ENCODE data around the gene GTF2A1L.
"Not testable (repeated sequence)": the region's sequence is repeated elsewhere in the genome, so short reads cannot be mapped to it uniquely, and the experiment has no call there.

The GTF2A1L gene

GRCh38 chr2:48617618-48618017 lies at the start of gene GTF2A1L:
Gene GTF2A1L (plus strand): TSS chr2:48617856. CDS start chr2:48617875, 19 bp downstream.
- no peak for DNase-seq (ENCODE audit: low read depth)

- no peak for DNase-seq (ENCODE audit: low read depth)
Measured at GRCh38 chr2:48568547-48568946, 49.1 kb upstream of the GTF2A1L start.

GRCh38 chr2:48569433-48569832 lies 48.2 kb upstream of the GTF2A1L start:
- DNase-seq (ENCODE audit: low read depth) = no peak

- DNase-seq (ENCODE audit: low read depth) = no peak
Measured at GRCh38 chr2:48572816-48573215, 44.8 kb upstream of the GTF2A1L start.

- DNase-seq (ENCODE audit: low read depth) = no peak
Measured at GRCh38 chr2:48574353-48575287, 43.0 kb upstream of the GTF2A1L start.

- no peak for DNase-seq (ENCODE audit: low read depth)
Measured at GRCh38 chr2:48578313-48578712, 39.3 kb upstream of the GTF2A1L start.

- no peak for DNase-seq (ENCODE audit: low read depth)
Measured at GRCh38 chr2:48583961-48584360, 33.7 kb upstream of the GTF2A1L start.

GRCh38 chr2:48584551-48584950 lies 33.1 kb upstream of the GTF2A1L start:
- no peak for DNase-seq (ENCODE audit: low read depth)

- DNase-seq (ENCODE audit: low read depth) = no peak
Measured at GRCh38 chr2:48586433-48586832, 31.2 kb upstream of the GTF2A1L start.

GRCh38 chr2:48587560-48587959 lies 30.1 kb upstream of the GTF2A1L start:
- DNase-seq (ENCODE audit: low read depth) = no peak

GRCh38 chr2:48587961-48588360 lies 29.7 kb upstream of the GTF2A1L start:
- DNase-seq (ENCODE audit: low read depth) = no peak

- DNase-seq (ENCODE audit: low read depth) = no peak
Measured at GRCh38 chr2:48588745-48589144, 28.9 kb upstream of the GTF2A1L start.

- no peak for DNase-seq (ENCODE audit: low read depth)
Measured at GRCh38 chr2:48589170-48589767, 28.4 kb upstream of the GTF2A1L start.

- DNase-seq (ENCODE audit: low read depth) = no peak
Measured at GRCh38 chr2:48590017-48590416, 27.6 kb upstream of the GTF2A1L start.

GRCh38 chr2:48592067-48592466 lies 25.6 kb upstream of the GTF2A1L start:
- DNase-seq (ENCODE audit: low read depth) = no peak

- DNase-seq (ENCODE audit: low read depth) = not testable (repeated sequence)
Measured at GRCh38 chr2:48596751-48597150, 20.9 kb upstream of the GTF2A1L start.

- DNase-seq (ENCODE audit: low read depth) = no peak
Measured at GRCh38 chr2:48597492-48597891, 20.2 kb upstream of the GTF2A1L start.

GRCh38 chr2:48600204-48600813 lies 17.3 kb upstream of the GTF2A1L start:
- DNase-seq (ENCODE audit: low read depth) = peak; percentile 17

GRCh38 chr2:48600917-48601316 lies 16.7 kb upstream of the GTF2A1L start:
- DNase-seq (ENCODE audit: low read depth) = peak; percentile 50

- DNase-seq (ENCODE audit: low read depth) = no peak
Measured at GRCh38 chr2:48601349-48601748, 16.3 kb upstream of the GTF2A1L start.

- DNase-seq (ENCODE audit: low read depth) = no peak
Measured at GRCh38 chr2:48605482-48606175, 12.0 kb upstream of the GTF2A1L start.

- DNase-seq (ENCODE audit: low read depth) = no peak
Measured at GRCh38 chr2:48607307-48608014, 10.2 kb upstream of the GTF2A1L start.
